Measurements from ENCODE around the gene TMEM258. TPM values are rescaled to one million over a fixed set of nuclear protein-coding genes. Genes with fewer than 3 reads are reported as not detected.
A peak's percentile ranks its signal among the peaks of the same experiment; 100 is the strongest.

Gene TMEM258
- total RNA-seq, 1 experiment from 2014 or later = 184 TPM

DNA sequence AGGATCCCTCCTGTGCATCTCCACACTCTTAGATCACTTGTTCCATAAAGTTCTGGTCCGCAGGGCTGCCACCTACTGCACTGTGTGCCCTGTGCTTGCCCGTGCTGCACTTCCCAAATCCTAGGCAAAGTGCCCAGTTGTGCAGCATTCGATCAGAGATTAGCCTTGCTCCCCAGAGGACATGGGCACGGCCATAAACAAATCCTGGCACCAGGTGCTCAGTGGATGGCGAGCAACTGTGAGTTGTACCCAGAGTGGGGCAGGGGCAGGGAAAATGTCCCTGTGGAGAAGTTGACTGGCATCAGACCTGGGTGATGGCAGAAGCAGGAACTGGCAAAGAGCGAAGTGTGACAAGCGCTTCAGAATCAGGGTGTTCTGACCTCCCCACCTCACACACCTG is 40.4 kb upstream of the TMEM258 start:
- no peak overlapping the region for H3K27ac Mint-ChIP-seq (ENCODE audit: low read depth, unreplicated experiment)

DNA sequence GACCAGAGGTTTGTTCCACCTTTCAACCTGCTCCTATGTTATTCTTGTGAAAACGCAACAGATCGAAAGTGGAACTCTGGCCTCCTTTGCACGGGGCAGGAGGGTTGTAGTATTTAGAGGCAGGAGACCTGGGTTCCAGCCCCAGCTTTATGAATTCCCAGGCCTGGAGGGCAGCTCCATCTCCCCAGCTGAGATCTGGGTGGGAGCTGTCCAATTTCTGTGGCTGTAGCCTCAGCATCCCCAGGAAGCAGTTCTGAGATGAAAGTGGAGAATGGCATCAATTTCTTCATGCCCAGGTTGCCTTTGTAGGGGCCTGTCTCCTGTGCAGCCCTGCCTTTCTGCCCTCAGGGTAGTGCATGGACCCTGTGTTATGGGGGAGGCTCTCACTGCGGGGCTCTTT is 39.8 kb upstream of the TMEM258 start:
- Mint-ChIP-seq H3K4me3 (ENCODE audit: unreplicated experiment) (no peak overlapping the region), H3K4me1 (ENCODE audit: insufficient read depth, unreplicated experiment) (peaks cover 8% of the 10 kb centered on the region), H3K27ac (ENCODE audit: low read depth, unreplicated experiment) (no peak overlapping the region), H3K36me3 (ENCODE audit: insufficient read depth, unreplicated experiment) (no peaks in the 10 kb centered on the region), H3K27me3 (ENCODE audit: insufficient read depth, unreplicated experiment) (no peaks in the 10 kb centered on the region), H3K9me3 (ENCODE audit: unreplicated experiment) (no peaks in the 10 kb centered on the region)
- BruUV-seq (replicated peaks) = no TSS peak
- no peak for DNase-seq (ENCODE audit: unreplicated experiment)
- intact Hi-C loops (cut with micrococcal nuclease) = no loop called here
- POLR2A ChIA-PET = no interaction called here
- no peak for TF ChIP-seq CTCF (IDR thresholded peaks at IDR 0.05; ENCODE audit: unreplicated experiment)
- CTCF ChIA-PET = interaction anchor here (0.7 to 1.1 kb wide), 2 partner anchors 14 to 123 kb away, joined by 4 to 5 read pairs; no protein-coding TSS in a partner anchor

More for the DNA sequence above, 40.4 kb upstream of the TMEM258 start:
- ChIA-PET CTCF (interaction anchor here (1.1 kb wide), 1 partner anchor 14 kb away, joined by 5 read pairs; no protein-coding TSS in a partner anchor), POLR2A (no interaction called here)
- H3K27me3 Mint-ChIP-seq (ENCODE audit: insufficient read depth, unreplicated experiment) = no peaks in the 10 kb centered on the region
- H3K36me3 Mint-ChIP-seq (ENCODE audit: insufficient read depth, unreplicated experiment) = no peaks in the 10 kb centered on the region
- intact Hi-C loops (cut with micrococcal nuclease) = no loop called here
- no peak for DNase-seq (ENCODE audit: unreplicated experiment)
- no peak overlapping the region for H3K4me3 Mint-ChIP-seq (ENCODE audit: unreplicated experiment)
- H3K4me1 Mint-ChIP-seq (ENCODE audit: insufficient read depth, unreplicated experiment) = peaks cover 8% of the 10 kb centered on the region
- no peaks in the 10 kb centered on the region for H3K9me3 Mint-ChIP-seq (ENCODE audit: unreplicated experiment)
- no TSS peak for BruUV-seq (replicated peaks)
- no peak for TF ChIP-seq CTCF (IDR thresholded peaks at IDR 0.05; ENCODE audit: unreplicated experiment)

GRCh38 chr11:61830237-61831105 is 38.1 kb upstream of the TMEM258 start:
- Mint-ChIP-seq H3K27me3 (ENCODE audit: insufficient read depth, unreplicated experiment) (no peaks in the 10 kb centered on the region), H3K36me3 (ENCODE audit: insufficient read depth, unreplicated experiment) (no peaks in the 10 kb centered on the region), H3K27ac (ENCODE audit: low read depth, unreplicated experiment) (no peak overlapping the region), H3K4me3 (ENCODE audit: unreplicated experiment) (no peak overlapping the region), H3K9me3 (ENCODE audit: unreplicated experiment) (no peaks in the 10 kb centered on the region), H3K4me1 (ENCODE audit: insufficient read depth, unreplicated experiment) (peaks cover 8% of the 10 kb centered on the region)
- TF ChIP-seq CTCF (IDR thresholded peaks at IDR 0.05; ENCODE audit: unreplicated experiment) = no peak
- BruUV-seq (replicated peaks) = no TSS peak
- CTCF ChIA-PET = interaction anchor here (0.6 to 1.0 kb wide), 5 partner anchors 9 to 66 kb away, joined by 3 to 4 read pairs (median 3); no protein-coding TSS in a partner anchor
- intact Hi-C loops (cut with micrococcal nuclease) = no loop called here
- no peak for DNase-seq (ENCODE audit: unreplicated experiment)
- POLR2A ChIA-PET = interaction anchor here (0.6 to 1.1 kb wide), 4 partner anchors 10 to 142 kb away, joined by 3 to 5 read pairs (median 3); no protein-coding TSS in a partner anchor

GRCh38 chr11:61829806-61830205 is 37.4 kb upstream of the TMEM258 start:
- Mint-ChIP-seq H3K27me3 (ENCODE audit: insufficient read depth, unreplicated experiment) (no peaks in the 10 kb centered on the region), H3K4me3 (ENCODE audit: unreplicated experiment) (peak overlapping the region; percentile 75), H3K27ac (ENCODE audit: low read depth, unreplicated experiment) (no peak overlapping the region), H3K9me3 (ENCODE audit: unreplicated experiment) (no peaks in the 10 kb centered on the region), H3K36me3 (ENCODE audit: insufficient read depth, unreplicated experiment) (no peaks in the 10 kb centered on the region), H3K4me1 (ENCODE audit: insufficient read depth, unreplicated experiment) (peaks cover 8% of the 10 kb centered on the region)
- DNase-seq (ENCODE audit: unreplicated experiment) = no peak
- no peak for TF ChIP-seq CTCF (IDR thresholded peaks at IDR 0.05; ENCODE audit: unreplicated experiment)
- CTCF ChIA-PET = interaction anchor here (0.9 to 1.0 kb wide), 2 partner anchors 41 to 252 kb away, joined by 3 to 4 read pairs; no protein-coding TSS in a partner anchor
- no TSS peak for BruUV-seq (replicated peaks)
- intact Hi-C loops (cut with micrococcal nuclease) = no loop called here
- POLR2A ChIA-PET = interaction anchor here (2.5 kb wide), 1 partner anchor 11 kb away, joined by 27 read pairs; the partner anchor contains the start of gene FADS1

All from MCF 10A (cell line).